Epithelial cell of esophagus (primary cell): Measurements from ENCODE around the gene FAM20C.

ENCODE experiments used
- DNase-seq: peaks from one replicate; pipeline ENCODE4 v3.0.0; 2010; ENCODE audit warnings: low read depth
- H3K4me3 ChIP-seq: 2 replicates; pipeline ENCODE4 v1.5.1; 2011; ENCODE audit warnings: mild to moderate bottlenecking, low read length, control low read depth
- CTCF ChIP-seq: IDR thresholded peaks from 2 replicates; pipeline ENCODE4 v1.5.1; 2011; ENCODE audit warnings: low read depth, mild to moderate bottlenecking, low read length, control low read depth, inconsistent platforms; ENCODE audit not compliant: insufficient read depth; ENCODE audit errors: missing control alignments

The FAM20C gene

DNA sequence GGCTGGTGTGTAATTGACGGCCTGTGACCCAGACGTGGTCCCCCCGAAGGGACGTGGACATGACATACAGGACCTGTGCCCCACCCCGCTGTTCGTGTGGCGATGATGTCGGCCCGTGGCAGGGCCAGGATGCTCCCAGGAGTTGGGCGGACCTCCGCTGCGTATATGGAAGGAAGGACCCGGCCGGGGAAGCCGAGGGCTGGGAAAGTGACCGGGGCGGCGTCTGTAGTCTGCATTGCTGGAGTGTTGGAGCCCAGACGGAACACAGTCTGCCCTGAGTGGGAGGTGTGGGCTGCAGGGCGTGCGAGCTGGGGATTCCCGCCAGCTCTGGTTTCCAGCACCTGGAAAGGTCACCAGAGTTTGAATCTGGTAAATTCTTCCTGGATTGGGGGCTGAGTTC, 52.6 kb downstream of the FAM20C start:
- no peak for TF ChIP-seq CTCF
- H3K4me3 ChIP-seq, result no peak overlapping the region
- no peak for DNase-seq

GRCh38 chr7:245574-246295, 53.4 kb downstream of the FAM20C start:
- H3K4me3 ChIP-seq, result no peak overlapping the region
- TF ChIP-seq CTCF, result no peak
- no peak for DNase-seq

DNA sequence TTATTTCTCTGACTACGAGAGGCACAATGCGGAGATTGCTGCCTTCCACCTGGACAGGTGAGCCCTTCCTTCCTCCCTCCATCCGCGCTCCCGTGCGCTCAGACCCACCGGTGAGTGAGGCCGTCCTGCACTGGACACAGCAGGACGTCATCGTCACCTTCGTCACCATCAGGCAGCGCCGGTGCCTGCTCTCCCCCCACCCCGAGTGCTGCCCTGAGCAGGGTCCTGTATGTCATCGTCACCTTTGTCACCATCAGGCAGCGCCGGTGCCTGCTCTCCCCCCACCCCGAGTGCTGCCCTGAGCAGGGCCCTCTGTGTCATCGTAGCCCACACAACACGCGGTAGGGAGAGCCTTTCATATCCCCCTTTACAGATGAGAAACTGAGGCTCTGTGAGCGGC, 54.1 kb downstream of the FAM20C start:
- DNase-seq, result no peak
- no peak overlapping the region for H3K4me3 ChIP-seq
- TF ChIP-seq CTCF, result no peak

DNA sequence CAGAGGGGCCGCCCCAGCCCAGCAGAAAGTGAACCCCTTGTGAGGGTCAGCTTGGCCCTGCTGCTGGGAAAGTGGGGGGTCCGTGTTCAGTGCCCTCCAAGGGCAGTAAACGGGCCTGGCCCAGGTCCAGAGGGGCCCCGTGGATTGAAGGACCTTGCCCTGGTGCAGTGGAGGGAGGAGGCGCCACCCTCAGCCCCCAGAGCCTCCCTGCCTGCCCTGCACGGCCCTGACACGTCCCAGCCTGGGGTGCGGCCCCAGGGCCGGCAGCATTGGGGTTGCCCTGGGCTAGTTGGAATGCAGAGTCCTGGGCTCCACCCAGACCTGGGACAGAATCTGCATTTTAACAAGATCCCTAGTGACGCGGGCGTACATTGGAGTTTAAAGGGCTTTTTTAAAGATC, 54.8 kb downstream of the FAM20C start:
- no peak overlapping the region for H3K4me3 ChIP-seq
- no peak for TF ChIP-seq CTCF
- no peak for DNase-seq

DNA sequence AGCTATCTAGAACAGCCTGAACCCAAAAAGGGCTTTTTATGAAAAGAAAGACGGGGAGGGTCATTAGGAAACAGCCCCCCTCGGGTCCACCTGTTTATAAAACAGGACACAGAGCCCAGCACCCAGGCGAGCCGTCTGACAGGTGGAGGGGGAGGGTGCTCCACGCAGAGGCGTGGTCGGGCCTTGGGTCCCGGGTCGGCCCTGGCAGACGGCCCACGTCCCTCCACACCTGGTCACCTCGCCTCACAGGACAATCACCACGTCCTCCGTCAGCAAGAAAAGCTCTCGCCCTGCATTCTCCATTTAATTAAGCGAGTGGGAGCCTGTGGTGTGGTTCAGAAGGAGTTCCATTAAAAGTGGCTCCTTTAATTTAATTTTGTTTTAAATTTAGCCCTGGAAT, 55.3 kb downstream of the FAM20C start:
- DNase-seq, result no peak
- H3K4me3 ChIP-seq, result no peak overlapping the region
- no peak for TF ChIP-seq CTCF

DNA sequence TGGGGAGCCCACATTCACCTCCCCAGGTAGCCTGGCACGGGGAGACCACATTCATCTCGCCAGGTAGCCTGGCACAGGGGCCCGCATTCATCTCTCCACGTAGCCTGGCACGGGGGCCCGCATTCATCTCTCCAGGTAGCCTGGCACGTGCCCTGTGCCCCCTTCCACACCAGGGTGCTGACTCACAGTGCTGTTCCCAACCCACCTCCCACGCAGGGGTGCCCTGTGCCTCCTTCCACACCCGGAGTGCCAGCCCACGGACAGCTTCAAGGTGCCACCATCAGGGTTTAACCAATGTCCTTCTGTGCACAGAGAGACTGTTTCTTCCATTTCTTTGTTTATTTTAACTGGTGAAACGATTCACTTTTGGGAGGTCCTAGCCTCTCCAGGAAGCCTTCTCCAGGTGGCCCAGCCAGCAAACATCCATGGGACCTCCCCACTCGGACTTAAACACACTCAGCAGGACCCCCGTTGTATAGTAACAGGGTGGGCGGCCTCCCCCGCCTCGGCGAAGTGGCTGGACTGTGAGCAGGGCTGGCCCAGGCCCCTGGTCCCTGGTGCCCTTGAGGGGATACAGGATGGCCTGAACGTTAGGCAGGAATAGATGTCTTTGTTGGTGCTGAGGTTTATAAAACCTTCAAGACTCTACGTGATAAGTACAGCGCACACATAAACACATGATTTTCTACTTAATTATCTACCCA, 56.5 kb downstream of the FAM20C start:
- no peak for TF ChIP-seq CTCF
- no peak for DNase-seq
- H3K4me3 ChIP-seq, result no peak overlapping the region

DNA sequence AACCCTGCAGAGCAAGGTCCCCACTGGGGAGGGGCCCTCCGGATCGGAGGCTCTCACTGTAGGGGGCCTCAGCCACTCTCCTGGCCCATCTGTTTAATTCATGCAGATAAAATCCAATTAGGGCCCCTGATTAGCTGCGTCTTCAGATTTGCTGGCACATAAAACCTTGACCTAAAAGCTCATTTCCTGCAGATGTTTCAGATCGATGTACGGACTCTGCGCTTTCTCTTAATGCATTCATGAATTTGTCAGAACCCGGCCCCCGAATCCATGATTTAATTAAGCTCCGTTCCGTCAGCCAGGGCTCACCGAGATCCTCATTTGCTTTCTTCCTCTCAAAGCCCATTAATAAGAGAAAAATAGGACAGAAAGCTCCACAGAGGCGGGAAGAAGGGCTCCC, 57.6 kb downstream of the FAM20C start:
- H3K4me3 ChIP-seq, result no peak overlapping the region
- TF ChIP-seq CTCF, result no peak
- DNase-seq, result no peak
